NK-92 treated with Interleukin-12 subunit alpha and Interleukin-12 subunit beta, amount 100 ng/mL, for 24 hours (cell line): ENCODE data around the gene TPX2.

Source experiments
- DNase-seq: peaks from one replicate; lab custom pipeline; 2025; lab: John Stamatoyannopoulos, UW

The TPX2 gene

GRCh38 chr20:31833130-31833930 is 94.2 kb downstream of the TPX2 start:
- peak; percentile 19 for DNase-seq

GRCh38 chr20:31833931-31834521 is 94.9 kb downstream of the TPX2 start:
- no peak for DNase-seq

- no peak for DNase-seq
Observed at GRCh38 chr20:31835554-31835953, 96.5 kb downstream of the TPX2 start.

GRCh38 chr20:31835977-31836852 is 97.1 kb downstream of the TPX2 start:
- peak; percentile 86 for DNase-seq

- no peak for DNase-seq
Observed at GRCh38 chr20:31836853-31837608, 97.9 kb downstream of the TPX2 start.

GRCh38 chr20:31837896-31838397 is 98.9 kb downstream of the TPX2 start:
- no peak for DNase-seq

GRCh38 chr20:31838646-31839292 is 99.7 kb downstream of the TPX2 start:
- no peak for DNase-seq

- no peak for DNase-seq
Observed at GRCh38 chr20:31839782-31840487, 100.8 kb downstream of the TPX2 start.

GRCh38 chr20:31840906-31841816 is 102.1 kb downstream of the TPX2 start:
- DNase-seq, result no peak

GRCh38 chr20:31841928-31842327 is 102.8 kb downstream of the TPX2 start:
- DNase-seq, result no peak

GRCh38 chr20:31842471-31843157 is 103.5 kb downstream of the TPX2 start:
- DNase-seq, result no peak

GRCh38 chr20:31843288-31843687 is 104.2 kb downstream of the TPX2 start:
- DNase-seq, result no peak

GRCh38 chr20:31843881-31844280 is 104.8 kb downstream of the TPX2 start:
- DNase-seq, result no peak

GRCh38 chr20:31844737-31845299 is 105.7 kb downstream of the TPX2 start:
- no peak for DNase-seq

GRCh38 chr20:31845300-31845863 is 106.3 kb downstream of the TPX2 start, which contains the start of gene FOXS1:
FOXS1 (minus strand) TSS chr20:31845604; CDS start chr20:31845542, 62 bp downstream.
- no peak for DNase-seq

GRCh38 chr20:31846793-31847138 is 107.7 kb downstream of the TPX2 start:
- DNase-seq, result no peak

- DNase-seq, result no peak
Observed at GRCh38 chr20:31848088-31848999, 109.3 kb downstream of the TPX2 start.
